ENCODE results near the gene RNF152.

- TF ChIP-seq EZH2phosphoT487 (IDR thresholded peaks at IDR 0.05; ENCODE audit: borderline replicate concordance, low read length) (no peak), CTCF (conservative IDR thresholded peaks at IDR 0.05; ENCODE audit: low read depth, low read length) (no peak)
Measured at GRCh38 chr18:61896118-61896517, 3.3 kb upstream of the RNF152 start.

All from PC-3 (cell line).